DMS53 treated with DMSO at 0.1 percent for 48 hours (cell line): ENCODE data around the gene CNOT6L.
"Not testable (repeated sequence)": the region's sequence is repeated elsewhere in the genome, so short reads cannot be mapped to it uniquely, and the experiment has no call there.

Experiments used
- DNase-seq: peaks from one replicate; lab custom pipeline; 2025; ENCODE audit not compliant: unreplicated experiment; lab: John Stamatoyannopoulos, UW

The CNOT6L gene

GRCh38 chr4:77818602-77819403, at the start of gene CNOT6L:
CNOT6L (minus strand) TSS chr4:77819368; CDS start chr4:77819308, 60 bp downstream.
- DNase-seq: peak; percentile 49

GRCh38 chr4:77865259-77865658, 46.1 kb upstream of the CNOT6L start:
- no peak for DNase-seq

GRCh38 chr4:77863341-77863740, 44.2 kb upstream of the CNOT6L start:
- DNase-seq: not testable (repeated sequence)

- peak; percentile 83 for DNase-seq
These were observed 43.5 kb upstream of the CNOT6L start, which contains the start of gene MRPL1 for GRCh38 chr4:77862478-77863216. MRPL1 (plus strand) TSS chr4:77862830; CDS start chr4:77862849, 19 bp downstream.

- DNase-seq: no peak
These were observed 42.3 kb upstream of the CNOT6L start for GRCh38 chr4:77861495-77861894.

- DNase-seq: no peak
These were observed 40.1 kb upstream of the CNOT6L start for GRCh38 chr4:77859256-77859655.

- no peak for DNase-seq
These were observed 37.0 kb upstream of the CNOT6L start for GRCh38 chr4:77856152-77856551.

GRCh38 chr4:77854431-77855111, 35.4 kb upstream of the CNOT6L start:
- no peak for DNase-seq

- no peak for DNase-seq
These were observed 33.8 kb upstream of the CNOT6L start for GRCh38 chr4:77852892-77853495.

- peak; percentile 38 for DNase-seq
These were observed 30.3 kb upstream of the CNOT6L start for GRCh38 chr4:77849278-77849965.

GRCh38 chr4:77848508-77848907, 29.3 kb upstream of the CNOT6L start:
- DNase-seq: no peak

- no peak for DNase-seq
These were observed 26.8 kb upstream of the CNOT6L start for GRCh38 chr4:77845929-77846328.

- no peak for DNase-seq
These were observed 26.2 kb upstream of the CNOT6L start for GRCh38 chr4:77845400-77845799.

- DNase-seq: no peak
These were observed 25.2 kb upstream of the CNOT6L start for GRCh38 chr4:77844363-77844762.

- no peak for DNase-seq
These were observed 24.5 kb upstream of the CNOT6L start for GRCh38 chr4:77843628-77844027.

- no peak for DNase-seq
These were observed 15.2 kb upstream of the CNOT6L start for GRCh38 chr4:77834403-77834802.

GRCh38 chr4:77833126-77833724, 14.1 kb upstream of the CNOT6L start:
- DNase-seq: no peak

- DNase-seq: no peak
These were observed 8.2 kb upstream of the CNOT6L start for GRCh38 chr4:77827343-77827742.

- DNase-seq: no peak
These were observed 7.1 kb upstream of the CNOT6L start for GRCh38 chr4:77826275-77826674.

GRCh38 chr4:77821775-77822174, 2.6 kb upstream of the CNOT6L start:
- no peak for DNase-seq
